Ishikawa (cell line): ENCODE results near the gene RABL6.

ENCODE experiments used
- CEBPB ChIP-seq: IDR thresholded peaks from 2 replicates; pipeline ENCODE4 v1.6.1; 2012
- CREB1 ChIP-seq: IDR thresholded peaks from 2 replicates; pipeline ENCODE4 v1.6.1; 2012; ENCODE audit warnings: low read depth
- EGR1 ChIP-seq: IDR thresholded peaks from 2 replicates; pipeline ENCODE4 v1.6.1; 2012
- EP300 ChIP-seq: IDR thresholded peaks from 2 replicates; pipeline ENCODE4 v1.6.1; 2012; ENCODE audit warnings: borderline replicate concordance
- FOXM1 ChIP-seq: IDR thresholded peaks from 2 replicates; pipeline ENCODE4 v1.6.1; 2012; ENCODE audit warnings: low read depth, borderline replicate concordance
- NFIC ChIP-seq: IDR thresholded peaks from 2 replicates; pipeline ENCODE4 v1.6.1; 2012
- RAD21 ChIP-seq: IDR thresholded peaks from 2 replicates; pipeline ENCODE4 v1.6.1; 2012; ENCODE audit warnings: low read depth
- TAF1 ChIP-seq: IDR thresholded peaks from 2 replicates; pipeline ENCODE4 v1.6.1; 2012; ENCODE audit warnings: low read depth, mild to moderate bottlenecking
- TCF12 ChIP-seq: IDR thresholded peaks from 2 replicates; pipeline ENCODE4 v1.6.1; 2012; ENCODE audit warnings: low read depth
- TEAD4 ChIP-seq: IDR thresholded peaks from 2 replicates; pipeline ENCODE4 v1.6.1; 2012
- YY1 ChIP-seq: IDR thresholded peaks from 2 replicates; pipeline ENCODE4 v1.6.1; 2012; ENCODE audit warnings: low read depth
- ZBTB7A ChIP-seq: IDR thresholded peaks from 2 replicates; pipeline ENCODE4 v1.6.1; 2012; ENCODE audit warnings: low read depth
- TF ChIP-seq, protein P1 (sequence below): IDR thresholded peaks from 2 replicates; pipeline ENCODE4 v1.6.1; 2012
- TF ChIP-seq, protein P2 (sequence below): IDR thresholded peaks from 2 replicates; pipeline ENCODE4 v1.6.1; 2012; ENCODE audit warnings: low read depth, mild to moderate bottlenecking
- TF ChIP-seq, protein P3 (sequence below): IDR thresholded peaks from 2 replicates; pipeline ENCODE4 v1.6.1; 2012

Gene RABL6

DNA sequence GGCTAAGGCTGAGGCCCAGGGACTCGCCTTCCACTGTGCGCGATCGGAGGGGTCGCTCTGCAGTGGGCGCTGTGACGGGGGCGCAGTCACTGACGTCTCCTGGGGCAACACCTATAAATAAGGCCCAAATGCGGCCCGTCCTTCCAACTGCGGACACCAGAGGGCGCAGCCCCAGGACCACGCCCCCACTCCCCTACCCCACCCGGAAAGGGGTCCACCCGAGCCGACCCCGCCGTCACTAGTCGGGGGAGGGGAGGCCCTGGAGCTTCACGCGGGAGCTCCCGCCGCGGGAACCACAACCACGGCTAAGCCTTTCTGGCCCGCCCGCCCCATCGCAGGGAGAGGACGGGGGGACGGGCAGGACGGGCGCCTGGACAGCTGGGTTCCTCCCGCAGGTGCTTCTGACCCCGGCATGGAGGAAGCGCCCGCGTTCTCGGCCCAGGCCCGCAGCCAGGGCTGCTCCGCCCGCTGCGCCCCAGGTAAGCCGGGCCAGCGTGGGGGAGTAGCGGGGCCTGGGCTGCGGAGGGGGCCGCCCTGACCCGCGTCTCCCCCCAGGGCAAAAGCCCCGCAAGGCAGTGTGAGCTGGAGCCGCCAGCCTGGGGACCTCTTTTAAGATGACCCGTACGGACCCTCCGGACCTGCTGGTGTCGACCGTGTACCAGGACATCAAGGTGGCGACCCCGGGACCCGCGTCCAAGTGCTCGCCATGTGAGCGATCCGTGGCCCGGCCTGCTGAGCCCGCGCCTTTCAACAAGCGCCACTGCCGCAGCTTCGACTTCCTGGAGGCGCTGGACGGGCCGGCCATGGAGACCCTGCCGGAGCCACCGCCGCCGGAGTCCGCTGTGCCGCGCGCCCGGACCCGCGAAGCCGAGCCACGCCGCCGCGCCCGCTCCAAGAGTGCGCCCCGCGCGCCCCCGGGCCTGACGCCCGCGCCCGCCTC lies 36.3 kb downstream of the RABL6 start:
- TF ChIP-seq ZBTB7A: 0 out of 2 replicates have a peak, but pooled peaks have one; percentile 29

DNA sequence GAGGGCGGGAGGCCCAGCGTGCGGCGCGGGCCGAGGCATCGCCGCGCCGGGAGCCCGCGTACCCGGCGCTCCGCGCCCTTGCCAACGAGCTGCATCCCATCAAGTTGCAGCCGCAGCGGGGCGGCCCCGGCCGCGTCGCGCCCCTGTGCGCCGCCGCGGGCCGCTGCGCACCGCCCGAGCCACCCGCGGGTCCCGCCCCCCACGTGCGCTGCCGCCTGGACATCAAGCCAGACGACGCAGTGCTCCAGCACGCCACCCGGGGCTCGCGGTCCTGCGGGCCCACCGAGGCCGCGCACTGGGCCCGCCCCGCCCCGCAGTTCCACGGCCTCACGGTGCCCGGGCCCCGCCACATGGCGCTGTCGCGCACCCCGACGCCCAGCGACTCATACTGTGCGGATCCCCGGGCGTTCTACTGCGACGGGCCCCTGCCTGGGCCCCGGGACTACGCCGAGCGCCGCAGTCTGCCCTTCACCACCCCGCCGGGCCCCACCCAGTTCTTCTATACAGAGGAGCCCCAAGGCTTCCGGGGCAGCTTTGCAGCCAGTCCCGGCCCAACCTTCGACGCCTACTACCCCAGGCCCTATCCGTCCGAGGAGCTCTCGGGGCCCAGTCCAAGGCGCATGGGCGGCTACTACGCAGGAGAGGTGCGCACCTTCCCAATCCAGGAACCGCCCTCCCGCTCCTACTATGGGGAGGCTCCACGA lies 37.2 kb downstream of the RABL6 start:
- TF ChIP-seq ZBTB7A (no peak), TCF12 (no peak), EP300 (no peak)
- TF ChIP-seq, protein P1, sequence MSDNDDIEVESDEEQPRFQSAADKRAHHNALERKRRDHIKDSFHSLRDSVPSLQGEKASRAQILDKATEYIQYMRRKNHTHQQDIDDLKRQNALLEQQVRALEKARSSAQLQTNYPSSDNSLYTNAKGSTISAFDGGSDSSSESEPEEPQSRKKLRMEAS: no peak

DNA sequence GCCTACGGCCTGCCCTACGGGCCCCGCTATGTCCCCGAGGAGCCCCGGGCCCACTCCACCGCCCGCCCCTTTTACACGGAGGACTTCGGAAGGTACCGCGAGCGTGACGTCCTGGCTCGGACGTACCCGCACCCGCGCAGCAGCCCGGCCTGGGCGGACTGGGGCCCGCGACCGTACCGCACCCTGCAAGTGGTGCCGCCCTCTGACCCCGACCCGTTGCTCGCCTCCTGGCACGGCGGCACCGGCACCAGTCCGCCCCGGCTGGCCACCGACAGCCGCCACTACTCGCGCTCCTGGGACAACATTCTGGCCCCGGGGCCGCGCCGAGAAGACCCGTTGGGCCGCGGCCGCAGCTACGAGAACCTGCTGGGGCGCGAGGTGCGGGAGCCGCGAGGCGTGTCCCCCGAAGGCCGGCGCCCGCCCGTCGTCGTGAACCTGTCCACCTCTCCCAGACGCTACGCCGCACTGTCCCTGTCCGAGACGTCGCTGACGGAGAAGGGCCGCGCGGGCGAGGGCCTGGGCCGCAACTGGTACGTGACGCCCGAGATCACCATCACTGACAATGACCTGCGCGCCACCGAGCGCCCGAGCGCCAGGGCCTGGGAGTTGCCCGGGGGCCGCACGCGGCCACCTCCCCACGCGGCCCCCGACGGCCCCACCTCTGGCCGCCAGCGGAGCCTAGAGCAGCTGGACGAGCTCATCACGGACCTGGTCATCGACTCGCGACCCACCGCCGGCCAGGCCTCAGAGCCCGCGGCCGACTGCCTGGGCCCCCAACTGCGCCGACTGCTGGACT lies 37.9 kb downstream of the RABL6 start:
- TF ChIP-seq EP300 (no peak), TAF1 (no peak)

DNA sequence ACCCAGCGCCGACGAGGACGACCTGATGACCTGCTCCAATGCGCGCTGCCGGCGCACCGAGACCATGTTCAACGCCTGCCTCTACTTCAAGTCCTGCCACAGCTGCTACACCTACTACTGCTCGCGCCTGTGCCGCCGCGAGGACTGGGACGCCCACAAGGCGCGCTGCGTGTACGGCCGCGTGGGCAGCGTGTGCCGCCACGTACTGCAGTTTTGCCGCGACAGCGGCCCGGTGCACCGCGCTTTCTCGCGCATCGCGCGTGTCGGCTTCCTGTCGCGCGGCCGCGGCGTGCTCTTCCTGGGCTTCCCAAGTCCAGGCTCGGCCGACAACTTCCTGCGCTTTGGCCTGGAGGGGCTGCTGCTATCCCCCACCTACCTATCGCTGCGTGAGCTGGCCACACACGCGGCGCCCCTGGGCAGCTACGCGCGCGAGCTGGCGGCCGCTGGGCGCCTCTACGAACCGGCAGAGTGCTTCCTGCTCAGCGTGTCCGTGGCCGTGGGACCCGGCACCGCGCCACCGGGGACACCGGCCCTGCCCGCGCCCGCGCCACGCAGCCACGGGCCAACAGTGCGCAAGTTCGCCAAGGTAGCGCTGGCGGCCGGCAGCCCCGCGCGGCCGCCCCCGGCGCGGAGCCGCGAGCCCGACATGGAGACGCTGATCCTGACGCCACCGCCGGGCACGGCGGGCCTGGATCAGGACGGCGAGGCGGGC lies 38.8 kb downstream of the RABL6 start:
- TF ChIP-seq, protein P2, sequence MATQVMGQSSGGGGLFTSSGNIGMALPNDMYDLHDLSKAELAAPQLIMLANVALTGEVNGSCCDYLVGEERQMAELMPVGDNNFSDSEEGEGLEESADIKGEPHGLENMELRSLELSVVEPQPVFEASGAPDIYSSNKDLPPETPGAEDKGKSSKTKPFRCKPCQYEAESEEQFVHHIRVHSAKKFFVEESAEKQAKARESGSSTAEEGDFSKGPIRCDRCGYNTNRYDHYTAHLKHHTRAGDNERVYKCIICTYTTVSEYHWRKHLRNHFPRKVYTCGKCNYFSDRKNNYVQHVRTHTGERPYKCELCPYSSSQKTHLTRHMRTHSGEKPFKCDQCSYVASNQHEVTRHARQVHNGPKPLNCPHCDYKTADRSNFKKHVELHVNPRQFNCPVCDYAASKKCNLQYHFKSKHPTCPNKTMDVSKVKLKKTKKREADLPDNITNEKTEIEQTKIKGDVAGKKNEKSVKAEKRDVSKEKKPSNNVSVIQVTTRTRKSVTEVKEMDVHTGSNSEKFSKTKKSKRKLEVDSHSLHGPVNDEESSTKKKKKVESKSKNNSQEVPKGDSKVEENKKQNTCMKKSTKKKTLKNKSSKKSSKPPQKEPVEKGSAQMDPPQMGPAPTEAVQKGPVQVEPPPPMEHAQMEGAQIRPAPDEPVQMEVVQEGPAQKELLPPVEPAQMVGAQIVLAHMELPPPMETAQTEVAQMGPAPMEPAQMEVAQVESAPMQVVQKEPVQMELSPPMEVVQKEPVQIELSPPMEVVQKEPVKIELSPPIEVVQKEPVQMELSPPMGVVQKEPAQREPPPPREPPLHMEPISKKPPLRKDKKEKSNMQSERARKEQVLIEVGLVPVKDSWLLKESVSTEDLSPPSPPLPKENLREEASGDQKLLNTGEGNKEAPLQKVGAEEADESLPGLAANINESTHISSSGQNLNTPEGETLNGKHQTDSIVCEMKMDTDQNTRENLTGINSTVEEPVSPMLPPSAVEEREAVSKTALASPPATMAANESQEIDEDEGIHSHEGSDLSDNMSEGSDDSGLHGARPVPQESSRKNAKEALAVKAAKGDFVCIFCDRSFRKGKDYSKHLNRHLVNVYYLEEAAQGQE: no peak
- no peak for TF ChIP-seq TCF12
- no peak for TF ChIP-seq YY1
- no peak for TF ChIP-seq ZBTB7A
- no peak for TF ChIP-seq FOXM1
- TF ChIP-seq, protein P3, sequence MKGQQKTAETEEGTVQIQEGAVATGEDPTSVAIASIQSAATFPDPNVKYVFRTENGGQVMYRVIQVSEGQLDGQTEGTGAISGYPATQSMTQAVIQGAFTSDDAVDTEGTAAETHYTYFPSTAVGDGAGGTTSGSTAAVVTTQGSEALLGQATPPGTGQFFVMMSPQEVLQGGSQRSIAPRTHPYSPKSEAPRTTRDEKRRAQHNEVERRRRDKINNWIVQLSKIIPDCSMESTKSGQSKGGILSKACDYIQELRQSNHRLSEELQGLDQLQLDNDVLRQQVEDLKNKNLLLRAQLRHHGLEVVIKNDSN: no peak
- no peak for TF ChIP-seq CEBPB
- TF ChIP-seq TEAD4: no peak
- no peak for TF ChIP-seq EP300
- TF ChIP-seq NFIC: no peak
- no peak for TF ChIP-seq TAF1
- TF ChIP-seq, protein P1: no peak
- TF ChIP-seq EGR1: no peak
- no peak for TF ChIP-seq CREB1
- TF ChIP-seq RAD21: no peak

DNA sequence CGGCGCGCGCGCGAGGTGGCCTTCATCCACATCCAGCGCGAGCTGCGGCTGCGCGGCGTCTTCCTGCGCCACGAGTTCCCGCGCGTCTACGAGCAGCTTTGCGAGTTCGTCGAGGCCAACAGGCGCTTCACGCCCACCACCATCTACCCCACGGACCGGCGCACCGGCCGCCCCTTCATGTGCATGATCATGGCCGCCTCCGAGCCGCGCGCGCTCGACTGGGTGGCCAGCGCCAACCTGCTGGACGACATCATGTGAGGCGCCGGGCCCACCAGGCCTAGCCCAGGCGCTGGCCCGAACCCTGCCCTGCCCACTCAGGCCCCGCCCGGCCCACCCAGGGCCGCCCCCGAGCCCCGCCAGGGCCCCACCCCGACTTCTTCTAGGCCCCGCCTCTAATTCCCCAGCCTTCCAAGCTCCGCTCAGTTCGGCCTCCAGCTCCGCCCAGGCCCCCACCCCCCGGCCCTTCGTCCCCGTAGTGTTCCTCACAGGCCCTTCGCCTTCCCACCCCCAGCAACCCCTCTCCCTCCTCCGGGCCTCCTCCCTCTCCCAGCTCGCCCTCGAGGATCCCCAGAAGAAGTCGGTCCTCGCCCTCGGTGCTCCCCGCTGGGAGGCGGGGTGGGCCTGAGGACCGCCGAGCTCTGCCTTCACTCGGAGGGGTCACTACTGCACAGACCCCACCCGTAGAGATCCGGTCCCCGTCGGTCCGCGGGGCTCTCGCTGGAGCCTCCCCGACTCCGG lies 39.5 kb downstream of the RABL6 start:
- TF ChIP-seq FOXM1 (no peak), TAF1 (no peak), YY1 (peak; percentile 70), TCF12 (0 out of 2 replicates have a peak, but pooled peaks have one; percentile 5), NFIC (no peak), TEAD4 (no peak), RAD21 (no peak), EP300 (no peak), ZBTB7A (no peak), CEBPB (no peak), EGR1 (no peak), CREB1 (no peak)
- TF ChIP-seq, protein P2: no peak
- TF ChIP-seq, protein P3: peak; percentile 48; the same call in 1 of the 2 replicates
- TF ChIP-seq, protein P1: peak; percentile 91
